WTC11 (cell line): ENCODE measurements around the gene MRPL28.

ENCODE experiments used
- CREB1 ChIP-seq: sonication (generic); formaldehyde crosslinking; IDR thresholded peaks from 2 replicates; pipeline ENCODE4 v1.8.0; 2023; ENCODE audit warnings: mild to moderate bottlenecking, missing genetic modification reagents
- CREM ChIP-seq: sonication (generic); formaldehyde crosslinking; IDR thresholded peaks from 2 replicates; pipeline ENCODE4 v1.8.1; 2022; ENCODE audit warnings: mild to moderate bottlenecking, missing genetic modification reagents, moderate library complexity
- JUN ChIP-seq: sonication (generic); formaldehyde crosslinking; IDR thresholded peaks from 2 replicates; pipeline ENCODE4 v1.8.0; 2023; ENCODE audit warnings: mild to moderate bottlenecking, missing genetic modification reagents
- RELA ChIP-seq: sonication (generic); formaldehyde crosslinking; IDR thresholded peaks from 2 replicates; pipeline ENCODE4 v1.8.1; 2022; ENCODE audit warnings: missing genetic modification reagents, mild to moderate bottlenecking, borderline replicate concordance
- SP1 ChIP-seq: sonication (generic); formaldehyde crosslinking; conservative IDR thresholded peaks from 2 replicates; pipeline ENCODE4 v1.8.1; 2022; ENCODE audit warnings: missing genetic modification reagents
- TEAD4 ChIP-seq: sonication (generic); formaldehyde crosslinking; IDR thresholded peaks from 2 replicates; pipeline ENCODE4 v1.8.0; 2022; ENCODE audit warnings: mild to moderate bottlenecking, missing genetic modification reagents
- TF ChIP-seq, protein P1 (sequence below): fragments of 200-600 bp; IDR thresholded peaks from 2 replicates; pipeline ENCODE4 v1.8.0; 2022; ENCODE audit warnings: antibody characterized with exemption
- TF ChIP-seq, protein P2 (sequence below): sonication (generic); formaldehyde crosslinking; IDR thresholded peaks from 2 replicates; pipeline ENCODE4 v1.8.1; 2023; ENCODE audit warnings: mild to moderate bottlenecking, missing genetic modification reagents, moderate library complexity
- TF ChIP-seq, protein P3 (sequence below): sonication (generic); formaldehyde crosslinking; IDR thresholded peaks from 2 replicates; pipeline ENCODE4 v1.8.0; 2022; ENCODE audit warnings: missing genetic modification reagents
- TF ChIP-seq, protein P4 (sequence below): sonication (generic); formaldehyde crosslinking; IDR thresholded peaks from 2 replicates; pipeline ENCODE4 v1.8.1; 2022; ENCODE audit warnings: low read depth, missing genetic modification reagents, borderline replicate concordance
- TF ChIP-seq, protein P5 (sequence below): sonication (generic); formaldehyde crosslinking; IDR thresholded peaks from 2 replicates; pipeline ENCODE4 v1.8.0; 2023; ENCODE audit warnings: missing genetic modification reagents

DNA sequence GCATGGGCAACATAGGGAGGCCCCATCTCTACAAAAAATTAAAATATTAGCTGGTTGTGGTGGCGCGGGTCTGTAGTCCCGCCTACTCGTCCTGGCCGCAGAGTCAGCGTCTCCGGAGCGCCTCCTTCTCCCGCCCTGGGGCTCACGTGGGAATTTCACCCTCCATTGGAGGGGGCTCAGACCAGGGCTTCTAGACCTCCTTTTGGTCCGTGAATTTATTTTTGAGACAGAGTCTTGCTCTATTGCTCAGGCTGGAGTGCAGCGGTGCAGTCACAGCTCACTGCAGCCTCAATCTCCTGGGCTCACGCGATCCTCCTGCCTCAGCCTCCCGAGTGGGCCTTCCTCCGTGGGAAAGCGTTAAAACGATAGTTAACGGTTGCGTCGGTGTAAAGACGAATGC, 26.3 kb upstream of the MRPL28 start:
- TF ChIP-seq, protein P1, sequence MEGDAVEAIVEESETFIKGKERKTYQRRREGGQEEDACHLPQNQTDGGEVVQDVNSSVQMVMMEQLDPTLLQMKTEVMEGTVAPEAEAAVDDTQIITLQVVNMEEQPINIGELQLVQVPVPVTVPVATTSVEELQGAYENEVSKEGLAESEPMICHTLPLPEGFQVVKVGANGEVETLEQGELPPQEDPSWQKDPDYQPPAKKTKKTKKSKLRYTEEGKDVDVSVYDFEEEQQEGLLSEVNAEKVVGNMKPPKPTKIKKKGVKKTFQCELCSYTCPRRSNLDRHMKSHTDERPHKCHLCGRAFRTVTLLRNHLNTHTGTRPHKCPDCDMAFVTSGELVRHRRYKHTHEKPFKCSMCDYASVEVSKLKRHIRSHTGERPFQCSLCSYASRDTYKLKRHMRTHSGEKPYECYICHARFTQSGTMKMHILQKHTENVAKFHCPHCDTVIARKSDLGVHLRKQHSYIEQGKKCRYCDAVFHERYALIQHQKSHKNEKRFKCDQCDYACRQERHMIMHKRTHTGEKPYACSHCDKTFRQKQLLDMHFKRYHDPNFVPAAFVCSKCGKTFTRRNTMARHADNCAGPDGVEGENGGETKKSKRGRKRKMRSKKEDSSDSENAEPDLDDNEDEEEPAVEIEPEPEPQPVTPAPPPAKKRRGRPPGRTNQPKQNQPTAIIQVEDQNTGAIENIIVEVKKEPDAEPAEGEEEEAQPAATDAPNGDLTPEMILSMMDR, result no peak
- TF ChIP-seq, protein P2, sequence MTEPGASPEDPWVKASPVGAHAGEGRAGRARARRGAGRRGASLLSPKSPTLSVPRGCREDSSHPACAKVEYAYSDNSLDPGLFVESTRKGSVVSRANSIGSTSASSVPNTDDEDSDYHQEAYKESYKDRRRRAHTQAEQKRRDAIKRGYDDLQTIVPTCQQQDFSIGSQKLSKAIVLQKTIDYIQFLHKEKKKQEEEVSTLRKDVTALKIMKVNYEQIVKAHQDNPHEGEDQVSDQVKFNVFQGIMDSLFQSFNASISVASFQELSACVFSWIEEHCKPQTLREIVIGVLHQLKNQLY, result no peak
- no peak for TF ChIP-seq TEAD4 (CRISPR knock-in tag)
- TF ChIP-seq, protein P3, sequence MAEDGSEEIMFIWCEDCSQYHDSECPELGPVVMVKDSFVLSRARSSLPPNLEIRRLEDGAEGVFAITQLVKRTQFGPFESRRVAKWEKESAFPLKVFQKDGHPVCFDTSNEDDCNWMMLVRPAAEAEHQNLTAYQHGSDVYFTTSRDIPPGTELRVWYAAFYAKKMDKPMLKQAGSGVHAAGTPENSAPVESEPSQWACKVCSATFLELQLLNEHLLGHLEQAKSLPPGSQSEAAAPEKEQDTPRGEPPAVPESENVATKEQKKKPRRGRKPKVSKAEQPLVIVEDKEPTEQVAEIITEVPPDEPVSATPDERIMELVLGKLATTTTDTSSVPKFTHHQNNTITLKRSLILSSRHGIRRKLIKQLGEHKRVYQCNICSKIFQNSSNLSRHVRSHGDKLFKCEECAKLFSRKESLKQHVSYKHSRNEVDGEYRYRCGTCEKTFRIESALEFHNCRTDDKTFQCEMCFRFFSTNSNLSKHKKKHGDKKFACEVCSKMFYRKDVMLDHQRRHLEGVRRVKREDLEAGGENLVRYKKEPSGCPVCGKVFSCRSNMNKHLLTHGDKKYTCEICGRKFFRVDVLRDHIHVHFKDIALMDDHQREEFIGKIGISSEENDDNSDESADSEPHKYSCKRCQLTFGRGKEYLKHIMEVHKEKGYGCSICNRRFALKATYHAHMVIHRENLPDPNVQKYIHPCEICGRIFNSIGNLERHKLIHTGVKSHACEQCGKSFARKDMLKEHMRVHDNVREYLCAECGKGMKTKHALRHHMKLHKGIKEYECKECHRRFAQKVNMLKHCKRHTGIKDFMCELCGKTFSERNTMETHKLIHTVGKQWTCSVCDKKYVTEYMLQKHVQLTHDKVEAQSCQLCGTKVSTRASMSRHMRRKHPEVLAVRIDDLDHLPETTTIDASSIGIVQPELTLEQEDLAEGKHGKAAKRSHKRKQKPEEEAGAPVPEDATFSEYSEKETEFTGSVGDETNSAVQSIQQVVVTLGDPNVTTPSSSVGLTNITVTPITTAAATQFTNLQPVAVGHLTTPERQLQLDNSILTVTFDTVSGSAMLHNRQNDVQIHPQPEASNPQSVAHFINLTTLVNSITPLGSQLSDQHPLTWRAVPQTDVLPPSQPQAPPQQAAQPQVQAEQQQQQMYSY (CRISPR knock-in tag), result no peak
- TF ChIP-seq SP1 (CRISPR knock-in tag), result no peak
- no peak for TF ChIP-seq CREM
- TF ChIP-seq, protein P4, sequence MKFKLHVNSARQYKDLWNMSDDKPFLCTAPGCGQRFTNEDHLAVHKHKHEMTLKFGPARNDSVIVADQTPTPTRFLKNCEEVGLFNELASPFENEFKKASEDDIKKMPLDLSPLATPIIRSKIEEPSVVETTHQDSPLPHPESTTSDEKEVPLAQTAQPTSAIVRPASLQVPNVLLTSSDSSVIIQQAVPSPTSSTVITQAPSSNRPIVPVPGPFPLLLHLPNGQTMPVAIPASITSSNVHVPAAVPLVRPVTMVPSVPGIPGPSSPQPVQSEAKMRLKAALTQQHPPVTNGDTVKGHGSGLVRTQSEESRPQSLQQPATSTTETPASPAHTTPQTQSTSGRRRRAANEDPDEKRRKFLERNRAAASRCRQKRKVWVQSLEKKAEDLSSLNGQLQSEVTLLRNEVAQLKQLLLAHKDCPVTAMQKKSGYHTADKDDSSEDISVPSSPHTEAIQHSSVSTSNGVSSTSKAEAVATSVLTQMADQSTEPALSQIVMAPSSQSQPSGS (CRISPR knock-in tag), result no peak
- TF ChIP-seq, protein P5, sequence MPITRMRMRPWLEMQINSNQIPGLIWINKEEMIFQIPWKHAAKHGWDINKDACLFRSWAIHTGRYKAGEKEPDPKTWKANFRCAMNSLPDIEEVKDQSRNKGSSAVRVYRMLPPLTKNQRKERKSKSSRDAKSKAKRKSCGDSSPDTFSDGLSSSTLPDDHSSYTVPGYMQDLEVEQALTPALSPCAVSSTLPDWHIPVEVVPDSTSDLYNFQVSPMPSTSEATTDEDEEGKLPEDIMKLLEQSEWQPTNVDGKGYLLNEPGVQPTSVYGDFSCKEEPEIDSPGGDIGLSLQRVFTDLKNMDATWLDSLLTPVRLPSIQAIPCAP, result no peak
- TF ChIP-seq RELA (CRISPR knock-in tag), result no peak
- TF ChIP-seq JUN (CRISPR knock-in tag), result no peak
- no peak for TF ChIP-seq CREB1 (CRISPR knock-in tag)
